Cardiac ventricle fibroblast (primary cell): ENCODE results near the gene PPM1A. TPM values are rescaled to one million over a fixed set of nuclear protein-coding genes. Genes with fewer than 3 reads are reported as not detected.

Experiments
- total RNA-seq: library from RNA; depleted of rRNA; stranded (reverse); fragments of >200 nt; gene quantifications from 2 replicates; pipeline ENCODE4 v1.2.3, GENCODE V29; 2015

The PPM1A gene
- total RNA-seq = 21.1 and 22.3 TPM in 2 replicates

GRCh38 chr14:60248697-60249318 is at the start of gene PPM1A:
TSS of gene PPM1A (plus strand) at chr14:60249221. CDS start at chr14:60282704, 33,483 bp downstream.

Other genes with a start within 250 kb of the PPM1A start
- gene PCNX4, start 157.3 kb upstream of the PPM1A start, total RNA-seq = 51.6 and 60.3 TPM in 2 replicates
- 25.0 and 31.9 TPM in 2 replicates for gene DHRS7, start 83.8 kb upstream of the PPM1A start, total RNA-seq
- not detected in 2 replicates for gene C14orf39, start 236.8 kb downstream of the PPM1A start, total RNA-seq